OCI-LY3 (cell line): ENCODE measurements around the gene EIF3L.

ENCODE experiments used
- EZH2phosphoT487 ChIP-seq: fragments of 200-600 bp; shearing (Covaris generic); IDR thresholded peaks from 2 replicates; pipeline ENCODE4 v1.6.1; 2018; ENCODE audit warnings: antibody characterized with exemption, mixed run types, low read depth
- TF ChIP-seq, protein P1 (sequence below): fragments of 200-600, 300-600 bp; sonication (generic); IDR thresholded peaks from 2 replicates; pipeline ENCODE4 v1.5.1; 2014; ENCODE audit warnings: antibody characterized with exemption, low read length, low read depth

DNA sequence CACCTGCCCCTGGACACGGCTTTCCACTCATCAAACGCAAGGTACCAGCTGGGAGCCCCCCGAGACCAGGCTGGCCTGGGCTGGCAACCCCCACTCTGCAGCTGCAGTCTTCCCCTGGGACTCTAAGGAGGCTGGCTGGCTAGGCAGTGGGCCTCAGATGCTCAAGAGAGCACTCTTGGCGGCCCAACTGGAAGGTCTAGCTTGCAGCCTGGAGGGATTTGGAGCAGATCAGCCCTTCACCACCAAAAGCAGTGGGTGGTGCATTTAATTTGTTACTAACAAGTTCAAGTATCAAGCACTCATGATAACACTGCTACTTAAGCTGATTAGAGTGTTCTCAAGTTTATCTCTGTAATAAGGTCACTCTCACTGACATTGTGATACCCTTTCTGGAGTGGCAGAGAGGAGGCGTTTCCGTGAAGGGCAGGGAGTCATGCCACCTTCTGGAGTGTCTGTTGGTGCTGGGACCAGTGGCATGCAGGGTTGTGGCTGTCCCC, 82.7 kb downstream of the EIF3L start:
- TF ChIP-seq, protein P1, sequence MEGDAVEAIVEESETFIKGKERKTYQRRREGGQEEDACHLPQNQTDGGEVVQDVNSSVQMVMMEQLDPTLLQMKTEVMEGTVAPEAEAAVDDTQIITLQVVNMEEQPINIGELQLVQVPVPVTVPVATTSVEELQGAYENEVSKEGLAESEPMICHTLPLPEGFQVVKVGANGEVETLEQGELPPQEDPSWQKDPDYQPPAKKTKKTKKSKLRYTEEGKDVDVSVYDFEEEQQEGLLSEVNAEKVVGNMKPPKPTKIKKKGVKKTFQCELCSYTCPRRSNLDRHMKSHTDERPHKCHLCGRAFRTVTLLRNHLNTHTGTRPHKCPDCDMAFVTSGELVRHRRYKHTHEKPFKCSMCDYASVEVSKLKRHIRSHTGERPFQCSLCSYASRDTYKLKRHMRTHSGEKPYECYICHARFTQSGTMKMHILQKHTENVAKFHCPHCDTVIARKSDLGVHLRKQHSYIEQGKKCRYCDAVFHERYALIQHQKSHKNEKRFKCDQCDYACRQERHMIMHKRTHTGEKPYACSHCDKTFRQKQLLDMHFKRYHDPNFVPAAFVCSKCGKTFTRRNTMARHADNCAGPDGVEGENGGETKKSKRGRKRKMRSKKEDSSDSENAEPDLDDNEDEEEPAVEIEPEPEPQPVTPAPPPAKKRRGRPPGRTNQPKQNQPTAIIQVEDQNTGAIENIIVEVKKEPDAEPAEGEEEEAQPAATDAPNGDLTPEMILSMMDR, result no peak
- no peak for TF ChIP-seq EZH2phosphoT487
